HepG2 (cell line): ENCODE data around the gene BABAM2. TPM values are rescaled to one million over a fixed set of nuclear protein-coding genes. Genes with fewer than 3 reads are reported as not detected.

Source experiments
- ATAC-seq: fragments of 200-7000 bp; cut with Tn5 transposase; 3 replicates; pipeline ENCODE4 v1.9.1; 2020; ENCODE audit warnings: mild to moderate bottlenecking, moderate library complexity
- BruUV-seq: library from RNA; stranded (reverse); fragments of 400-500 nt; replicated peaks from 2 replicates; lab custom pipeline; 2021; lab: Mats Ljungman, UMichigan
- CTCF ChIA-PET: fragments of 300-600 bp; formaldehyde crosslinking; extraction: SDS; loops from one replicate; lab custom pipeline; 2021; ENCODE audit warnings: low total read pairs, inconsistent platforms, low intra/inter-chr PET ratio; lab: Yijun Ruan, JAX
- POLR2A ChIA-PET: fragments of 350-600 bp; sonication (Branson Sonifier 250); formaldehyde crosslinking; loops from one replicate; lab custom pipeline; 2020; ENCODE audit warnings: antibody characterized with exemption, inconsistent platforms; lab: Yijun Ruan, JAX
- DNase-seq: peaks from one replicate; pipeline ENCODE4 v3.0.0-alpha.2; 2015; ENCODE audit warnings: low spot score
- FAIRE-seq: peaks from 3 replicates; lab custom pipeline; 2011; peaks lifted over from hg19 to GRCh38; lab: Jason Lieb, UNC
- H2AFZ ChIP-seq: one replicate; pipeline ENCODE4 v1.6.1; 2011; ENCODE audit warnings: low read length, inconsistent platforms
- H3K27ac ChIP-seq: fragments of 300-600 bp; 3 replicates; pipeline ENCODE4 v1.8.0; 2011; ENCODE audit warnings: mixed run types, mild to moderate bottlenecking, mixed read lengths, low read length, inconsistent platforms; ENCODE audit not compliant: insufficient read depth; ENCODE audit errors: extremely low read length
- H3K27me3 ChIP-seq, 2 experiments: fragments of 200-600 bp in 1 of 2; 2 replicates in 1 of 2; 3 replicates in 1 of 2; pipeline versions ENCODE4 v1.6.0 to v1.8.0; 2011; ENCODE audit warnings: low read length in 2 of 2, mild to moderate bottlenecking in 2 of 2, moderate library complexity in 2 of 2, inconsistent platforms in 1 of 2; ENCODE audit not compliant: insufficient read depth in 2 of 2, control insufficient read depth in 1 of 2
- H3K36me3 ChIP-seq, 2 experiments: fragments of 200-600 bp in 1 of 2; replicated peaks in 1 of 2; 2 replicates in 1 of 2; 3 replicates in 1 of 2; pipeline versions ENCODE4 v1.5.1 to v1.8.0; 2011; ENCODE audit warnings: low read length in 2 of 2, inconsistent platforms in 1 of 2; ENCODE audit not compliant: insufficient read depth in 2 of 2, control insufficient read depth in 1 of 2
- H3K4me1 ChIP-seq: 2 replicates; pipeline ENCODE4 v1.5.1; 2012; ENCODE audit warnings: low read length, inconsistent platforms; ENCODE audit not compliant: insufficient read depth
- H3K4me2 ChIP-seq: 2 replicates; pipeline ENCODE4 v1.6.0; 2011; ENCODE audit warnings: low read depth, low read length, inconsistent platforms
- H3K4me3 ChIP-seq, 3 experiments: fragments of 200-600 bp in 1 of 3; sonication (generic), shearing (Covaris generic) in 1 of 3; replicated peaks in 1 of 3; 2 replicates each; pipeline ENCODE4 v1.5.1; 2011 to 2016; ENCODE audit warnings: low read length in 3 of 3, inconsistent platforms in 2 of 3, low read depth in 2 of 3, mild to moderate bottlenecking in 2 of 3, control low read depth in 1 of 3, mixed read lengths in 1 of 3; ENCODE audit not compliant: insufficient read depth in 1 of 3
- H3K79me2 ChIP-seq: one replicate; pipeline ENCODE4 v1.6.1; 2011; ENCODE audit warnings: low read length, inconsistent platforms; ENCODE audit not compliant: insufficient read depth
- H3K9ac ChIP-seq: 2 replicates; pipeline ENCODE4 v1.6.0; 2011; ENCODE audit warnings: mild to moderate bottlenecking, low read depth, low read length, inconsistent platforms; ENCODE audit not compliant: insufficient read depth
- H3K9me3 ChIP-seq: 2 replicates; pipeline ENCODE4 v1.5.1; 2012; ENCODE audit warnings: mild to moderate bottlenecking, low read length
- H4K20me1 ChIP-seq: 2 replicates; pipeline ENCODE4 v1.6.0; 2011; ENCODE audit warnings: inconsistent platforms, mild to moderate bottlenecking, low read length, moderate library complexity; ENCODE audit not compliant: insufficient read depth
- ATF5 ChIP-seq: sonication (generic); formaldehyde crosslinking; IDR thresholded peaks from 2 replicates; pipeline ENCODE4 v1.4.0; 2020; ENCODE audit warnings: mild to moderate bottlenecking, low read depth, missing genetic modification reagents
- FOXP1 ChIP-seq, 2 experiments: fragments of 450-650 bp in 1 of 2; IDR thresholded peaks; 2 replicates each; pipeline ENCODE4 v1.6.1; 2017 to 2018; ENCODE audit warnings: antibody characterized with exemption in 1 of 2
- HIVEP1 ChIP-seq: sonication (generic); formaldehyde crosslinking; IDR thresholded peaks from 2 replicates; pipeline ENCODE4 v1.4.0; 2020; ENCODE audit warnings: mild to moderate bottlenecking, missing genetic modification reagents
- JUN ChIP-seq: sonication (generic); formaldehyde crosslinking; IDR thresholded peaks from 2 replicates; pipeline ENCODE4 v1.4.0; 2020; ENCODE audit warnings: mild to moderate bottlenecking, missing genetic modification reagents
- TSC22D2 ChIP-seq: sonication (generic); formaldehyde crosslinking; IDR thresholded peaks from 2 replicates; pipeline ENCODE4 v1.5.1; 2020; ENCODE audit warnings: missing genetic modification reagents, mild to moderate bottlenecking, borderline replicate concordance
- ZNF609 ChIP-seq: sonication (generic); formaldehyde crosslinking; IDR thresholded peaks from 2 replicates; pipeline ENCODE4 v1.4.0; 2020; ENCODE audit warnings: mild to moderate bottlenecking, missing genetic modification reagents, borderline replicate concordance
- ZNF644 ChIP-seq: IDR thresholded peaks from 2 replicates; pipeline ENCODE4 v1.6.1; 2016; ENCODE audit warnings: low read depth
- ZNF691 ChIP-seq: sonication (generic); formaldehyde crosslinking; IDR thresholded peaks from 2 replicates; pipeline ENCODE4 v1.4.0; 2020; ENCODE audit warnings: missing genetic modification reagents, low read depth, mild to moderate bottlenecking, borderline replicate concordance
- WGBS: methylation state at CpG from one replicate; pipeline ENCODE4 v1.1.6; 2017; ENCODE audit warnings: low lambda C conversion rate; 5-methylcytosine and 5-hydroxymethylcytosine counted together
- in situ Hi-C: cut with HindIII; loops from 2 replicates; pipeline ENCODE4 v1.10.0; 2017; ENCODE audit warnings: low pct_unique_long_range_greater_than_20kb; ENCODE audit not compliant: extremely low pct_ligation_motif_present
- intact Hi-C: fragments of 100-400 bp; cut with micrococcal nuclease; formaldehyde crosslinking; loops from one replicate; pipeline ENCODE4 v1.10.0; 2022; ENCODE audit not compliant: unreplicated experiment
- polyA plus RNA-seq, 8 experiments: library from polyadenylated mRNA; depleted of rRNA in 3 of 8; stranded (reverse) in 7 of 8; unstranded in 1 of 8; fragments of >200 nt; fragmentation: Illumina TruSeq in 4 of 8; extraction: Trizol in 4 of 8; gene quantifications; 2 replicates each; pipeline versions ENCODE4 v1.2.1 to v1.2.3, GENCODE V29; 2011 to 2016; ENCODE audit warnings: low read depth in 4 of 8, missing spikeins in 1 of 8, mixed read lengths in 1 of 8; ENCODE audit not compliant: insufficient read depth in 1 of 8
- total RNA-seq, 5 experiments: library from RNA; depleted of rRNA; stranded (reverse); fragments of >200 nt; fragmentation: Illumina TruSeq; extraction: Trizol; gene quantifications; 2 replicates each; pipeline ENCODE4 v1.2.3, GENCODE V29; 2016; ENCODE audit warnings: low read depth in 1 of 5

The BABAM2 gene
- total and polyA plus RNA-seq, 2 of the 13 experiments (the other 11 are each of a cell fraction or from before 2014, with no cell fraction given): 24.9 to 28.0 TPM

GRCh38 chr2:28085201-28085600, 194.7 kb downstream of the BABAM2 start:
- H2AFZ ChIP-seq: no peak overlapping the region
- H3K9me3 ChIP-seq: no peaks in the 10 kb centered on the region
- ChIA-PET CTCF (no interaction called here), POLR2A (no interaction called here)
- FAIRE-seq: no peak
- H3K9ac ChIP-seq: no peak overlapping the region
- no TSS peak for BruUV-seq
- H3K4me1 ChIP-seq: no peaks in the 10 kb centered on the region
- no peaks in the 10 kb centered on the region for H4K20me1 ChIP-seq
- WGBS: 92% methylated on average over 2 of the region's 2 CpGs
- no peak overlapping the region for H3K27ac ChIP-seq
- in situ Hi-C loops: no loop called here
- H3K36me3 ChIP-seq: no peaks in the 10 kb centered on the region
- no peak for ATAC-seq
- no peaks in the 10 kb centered on the region for H3K27me3 ChIP-seq
- no peak overlapping the region for H3K4me3 ChIP-seq
- no peak for DNase-seq
- intact Hi-C loops: no loop called here
- H3K4me2 ChIP-seq: no peak overlapping the region
- H3K79me2 ChIP-seq: no peaks in the 10 kb centered on the region
- TF ChIP-seq JUN (CRISPR knock-in tag) (no peak), HIVEP1 (CRISPR knock-in tag) (no peak), TSC22D2 (CRISPR knock-in tag) (no peak), FOXP1 (IDR thresholded peaks at IDR 0.05) (no peak), FOXP1 (CRISPR knock-in tag; IDR thresholded peaks at IDR 0.05) (no peak), ATF5 (CRISPR knock-in tag) (no peak), ZNF691 (CRISPR knock-in tag) (no peak), ZNF609 (CRISPR knock-in tag) (no peak), ZNF644 (CRISPR knock-in tag) (no peak)
